GM12878 (cell line): ENCODE measurements around the gene KIF1C. TPM values are rescaled to one million over a fixed set of nuclear protein-coding genes. Genes with fewer than 3 reads are reported as not detected.

ENCODE experiments used
- FOS ChIP-seq: IDR thresholded peaks from 3 replicates; pipeline ENCODE4 v1.6.1; 2011; ENCODE audit warnings: borderline replicate concordance; ENCODE audit not compliant: insufficient read length; ENCODE audit errors: extremely low read depth
- IKZF1 ChIP-seq: fragments of 450-650 bp; conservative IDR thresholded peaks from 2 replicates; pipeline ENCODE4 v1.6.1; 2017; ENCODE audit warnings: antibody characterized with exemption, mild to moderate bottlenecking
- KLF5 ChIP-seq: fragments of 450-650 bp; IDR thresholded peaks from 2 replicates; pipeline ENCODE4 v1.6.1; 2014; ENCODE audit warnings: mild to moderate bottlenecking; ENCODE audit not compliant: partially characterized antibody
- MTA2 ChIP-seq: fragments of 450-650 bp; IDR thresholded peaks from 2 replicates; pipeline ENCODE4 v1.6.1; 2016; ENCODE audit warnings: low read depth, mild to moderate bottlenecking, moderate library complexity
- MYB ChIP-seq: fragments of 150-350 bp; IDR thresholded peaks from 2 replicates; pipeline ENCODE4 v1.6.1; 2014; ENCODE audit warnings: mild to moderate bottlenecking, low read depth, low read length, borderline replicate concordance
- NFYB ChIP-seq: IDR thresholded peaks from 2 replicates; pipeline ENCODE4 v1.6.1; 2011; ENCODE audit warnings: low read depth, mild to moderate bottlenecking, low read length, improper control_type of control experiment, moderate library complexity; ENCODE audit not compliant: insufficient read depth
- NR2F1 ChIP-seq: fragments of 450-650 bp; conservative IDR thresholded peaks from 2 replicates; pipeline ENCODE4 v1.6.1; 2017; ENCODE audit warnings: mild to moderate bottlenecking
- PAX5 ChIP-seq: IDR thresholded peaks from 2 replicates; pipeline ENCODE4 v1.6.1; 2011; ENCODE audit warnings: low read depth, low read length, borderline replicate concordance
- PAX8 ChIP-seq: fragments of 450-650 bp; IDR thresholded peaks from 2 replicates; pipeline ENCODE4 v1.6.1; 2017; ENCODE audit warnings: mild to moderate bottlenecking, moderate library complexity
- POU2F2 ChIP-seq: IDR thresholded peaks from 3 replicates; pipeline ENCODE4 v1.6.1; 2011; ENCODE audit warnings: low read depth, mild to moderate bottlenecking, low read length, borderline replicate concordance
- RAD51 ChIP-seq: fragments of 450-650 bp; IDR thresholded peaks from 2 replicates; pipeline ENCODE4 v1.6.1; 2016; ENCODE audit warnings: moderate library complexity, mild to moderate bottlenecking, inconsistent platforms
- SMAD5 ChIP-seq: IDR thresholded peaks from 2 replicates; pipeline ENCODE4 v1.6.1; 2016; ENCODE audit warnings: antibody characterized with exemption, low read depth
- SREBF2 ChIP-seq: IDR thresholded peaks from 2 replicates; pipeline ENCODE4 v1.6.1; 2012; ENCODE audit warnings: mild to moderate bottlenecking, low read length
- TAF1 ChIP-seq: IDR thresholded peaks from 2 replicates; pipeline ENCODE4 v1.6.1; 2011; ENCODE audit warnings: mild to moderate bottlenecking, low read depth, low read length, borderline replicate concordance
- TARDBP ChIP-seq: IDR thresholded peaks from 2 replicates; pipeline ENCODE4 v1.6.1; 2016; ENCODE audit warnings: borderline replicate concordance
- ZZZ3 ChIP-seq: IDR thresholded peaks from 2 replicates; pipeline ENCODE4 v1.6.1; 2011; ENCODE audit warnings: low read depth; ENCODE audit not compliant: control insufficient read depth, insufficient read length
- polyA plus RNA-seq, 11 experiments: library from polyadenylated mRNA; depleted of rRNA in 4 of 11; unstranded in 6 of 11; stranded (reverse) in 5 of 11; fragments of >200 nt; fragmentation: Nextera tagmentation in 4 of 11; fragmentation: Illumina TruSeq in 1 of 11; extraction: Ambion mirVana in 4 of 11; extraction: Trizol in 1 of 11; gene quantifications; 1 replicate in 1 of 11; 2 replicates in 10 of 11; pipeline versions ENCODE4 v1.2.1 to v1.2.3, GENCODE V29; 2011 to 2016; ENCODE audit warnings: inconsistent platforms in 2 of 11, missing spikeins in 2 of 11, low read depth in 1 of 11
- total RNA-seq, 4 experiments: library from RNA; depleted of rRNA in 3 of 4; stranded (reverse); fragments of >200 nt in 3 of 4; fragmentation: Illumina TruSeq in 1 of 4; extraction: Trizol in 1 of 4; gene quantifications; 2 replicates each; pipeline versions ENCODE4 v1.2.1 to v1.2.3, GENCODE V29; 2013 to 2021
- TF ChIP-seq, protein P1 (sequence below): IDR thresholded peaks from 2 replicates; pipeline ENCODE4 v1.6.1; 2011; ENCODE audit warnings: borderline replicate concordance, low read depth, mild to moderate bottlenecking, moderate library complexity, mixed read lengths, low read length; ENCODE audit not compliant: insufficient read depth; ENCODE audit errors: extremely low read length
- TF ChIP-seq, protein P2 (sequence below), 3 experiments: IDR thresholded peaks in 2 of 3; conservative IDR thresholded peaks in 1 of 3; 2 replicates each; pipeline ENCODE4 v1.5.1; 2011; ENCODE audit warnings: low read depth in 3 of 3, low read length in 3 of 3, mild to moderate bottlenecking in 3 of 3, control low read depth in 2 of 3, moderate library complexity in 2 of 3, inconsistent platforms in 1 of 3, mixed read lengths in 1 of 3; ENCODE audit not compliant: control insufficient read depth in 2 of 3, insufficient read depth in 1 of 3; ENCODE audit errors: extremely low read depth in 1 of 3
- TF ChIP-seq, protein P3 (sequence below): IDR thresholded peaks from 2 replicates; pipeline ENCODE4 v1.6.1; 2012; ENCODE audit warnings: mild to moderate bottlenecking, low read depth, low read length
- TF ChIP-seq, protein P4 (sequence below): fragments of 450-650 bp; IDR thresholded peaks from 2 replicates; pipeline ENCODE4 v1.6.1; 2017; ENCODE audit warnings: low read depth, mild to moderate bottlenecking, moderate library complexity

KIF1C gene
- total and polyA plus RNA-seq, 10 of the 15 experiments (the other 5 are each of a cell fraction or from before 2014, with no cell fraction given), result 1.4 to 65.9 (median 21.1) TPM

DNA sequence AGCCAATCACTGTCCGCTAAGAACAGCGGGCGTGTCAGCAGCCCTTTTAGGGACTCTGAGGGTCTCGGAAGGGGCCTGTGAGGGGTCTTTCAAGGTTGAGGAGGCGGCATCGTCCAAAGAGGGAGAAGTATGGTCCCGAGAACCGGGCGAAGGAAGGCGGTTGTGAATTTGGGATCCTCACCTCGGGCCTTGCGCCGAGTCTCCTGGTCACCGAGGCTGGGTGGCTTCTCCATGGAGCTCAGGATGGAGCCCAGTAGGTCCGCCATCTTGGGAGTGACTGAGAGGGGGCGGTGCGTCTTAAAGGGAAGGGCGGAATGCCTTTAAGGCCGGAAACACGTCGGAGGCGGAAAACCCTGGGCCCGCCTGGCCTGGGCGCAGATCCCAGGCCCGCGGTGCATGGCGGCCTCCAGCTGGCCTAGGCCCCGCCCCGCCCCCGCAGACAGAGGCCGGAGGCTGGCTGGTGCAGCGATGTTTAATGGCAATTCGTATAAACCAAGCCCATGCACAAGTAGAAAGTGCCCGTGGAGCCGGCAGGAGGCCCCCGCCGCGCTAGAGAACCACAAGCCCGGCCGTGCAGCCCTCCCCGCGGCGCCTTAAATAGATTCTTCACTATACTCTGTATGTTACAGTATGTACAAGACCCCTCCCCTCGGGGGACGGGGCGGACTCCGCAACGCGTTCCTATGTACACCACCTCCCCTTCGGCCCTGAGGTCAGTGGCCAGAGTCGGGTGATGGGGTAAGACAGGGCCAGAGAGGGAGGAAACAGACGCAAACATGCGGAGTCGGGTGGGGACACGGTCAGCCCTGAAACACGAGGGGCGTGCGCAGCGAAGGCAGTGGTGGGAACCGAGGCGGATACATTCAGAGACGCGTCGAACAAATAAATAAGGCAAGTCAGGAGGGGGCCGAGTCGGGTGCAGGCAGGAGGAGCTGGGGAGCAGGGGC is 29.9 kb upstream of the KIF1C start, which contains the start of gene SPAG7 (continued):
- TF ChIP-seq POU2F2, result peak; percentile 57; the same call in 1 of the 3 replicates
- TF ChIP-seq, protein P1, sequence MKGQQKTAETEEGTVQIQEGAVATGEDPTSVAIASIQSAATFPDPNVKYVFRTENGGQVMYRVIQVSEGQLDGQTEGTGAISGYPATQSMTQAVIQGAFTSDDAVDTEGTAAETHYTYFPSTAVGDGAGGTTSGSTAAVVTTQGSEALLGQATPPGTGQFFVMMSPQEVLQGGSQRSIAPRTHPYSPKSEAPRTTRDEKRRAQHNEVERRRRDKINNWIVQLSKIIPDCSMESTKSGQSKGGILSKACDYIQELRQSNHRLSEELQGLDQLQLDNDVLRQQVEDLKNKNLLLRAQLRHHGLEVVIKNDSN, result no peak
- TF ChIP-seq NFYB, result no peak
- TF ChIP-seq IKZF1, result peak; percentile 79
- TF ChIP-seq SREBF2, result 0 out of 2 replicates have a peak, but pooled peaks have one; percentile 12
- TF ChIP-seq RAD51, result peak; percentile 50; the same call in 1 of the 2 replicates
- TF ChIP-seq PAX8, result no peak; the same call in 1 of the 2 replicates
- peak; percentile 96 for TF ChIP-seq TAF1
- TF ChIP-seq, protein P2, sequence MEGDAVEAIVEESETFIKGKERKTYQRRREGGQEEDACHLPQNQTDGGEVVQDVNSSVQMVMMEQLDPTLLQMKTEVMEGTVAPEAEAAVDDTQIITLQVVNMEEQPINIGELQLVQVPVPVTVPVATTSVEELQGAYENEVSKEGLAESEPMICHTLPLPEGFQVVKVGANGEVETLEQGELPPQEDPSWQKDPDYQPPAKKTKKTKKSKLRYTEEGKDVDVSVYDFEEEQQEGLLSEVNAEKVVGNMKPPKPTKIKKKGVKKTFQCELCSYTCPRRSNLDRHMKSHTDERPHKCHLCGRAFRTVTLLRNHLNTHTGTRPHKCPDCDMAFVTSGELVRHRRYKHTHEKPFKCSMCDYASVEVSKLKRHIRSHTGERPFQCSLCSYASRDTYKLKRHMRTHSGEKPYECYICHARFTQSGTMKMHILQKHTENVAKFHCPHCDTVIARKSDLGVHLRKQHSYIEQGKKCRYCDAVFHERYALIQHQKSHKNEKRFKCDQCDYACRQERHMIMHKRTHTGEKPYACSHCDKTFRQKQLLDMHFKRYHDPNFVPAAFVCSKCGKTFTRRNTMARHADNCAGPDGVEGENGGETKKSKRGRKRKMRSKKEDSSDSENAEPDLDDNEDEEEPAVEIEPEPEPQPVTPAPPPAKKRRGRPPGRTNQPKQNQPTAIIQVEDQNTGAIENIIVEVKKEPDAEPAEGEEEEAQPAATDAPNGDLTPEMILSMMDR (IDR thresholded peaks at IDR 0.05 in 2 of 3, conservative IDR thresholded peaks at IDR 0.05 in 1 of 3; ENCODE audit: control insufficient read depth in 2 of 3, extremely low read depth in 1 of 3, insufficient read depth in 1 of 3, low read depth in 3 of 3, low read length in 3 of 3), result no peak
- no peak for TF ChIP-seq MYB
- TF ChIP-seq KLF5, result peak; percentile 14
- TF ChIP-seq ZZZ3, result no peak
- peak; percentile 70; the same call in 1 of the 2 replicates for TF ChIP-seq PAX5
- peak; percentile 90; the same call in 1 of the 2 replicates for TF ChIP-seq SMAD5
- no peak for TF ChIP-seq FOS
- TF ChIP-seq TARDBP, result no peak
- TF ChIP-seq, protein P3, sequence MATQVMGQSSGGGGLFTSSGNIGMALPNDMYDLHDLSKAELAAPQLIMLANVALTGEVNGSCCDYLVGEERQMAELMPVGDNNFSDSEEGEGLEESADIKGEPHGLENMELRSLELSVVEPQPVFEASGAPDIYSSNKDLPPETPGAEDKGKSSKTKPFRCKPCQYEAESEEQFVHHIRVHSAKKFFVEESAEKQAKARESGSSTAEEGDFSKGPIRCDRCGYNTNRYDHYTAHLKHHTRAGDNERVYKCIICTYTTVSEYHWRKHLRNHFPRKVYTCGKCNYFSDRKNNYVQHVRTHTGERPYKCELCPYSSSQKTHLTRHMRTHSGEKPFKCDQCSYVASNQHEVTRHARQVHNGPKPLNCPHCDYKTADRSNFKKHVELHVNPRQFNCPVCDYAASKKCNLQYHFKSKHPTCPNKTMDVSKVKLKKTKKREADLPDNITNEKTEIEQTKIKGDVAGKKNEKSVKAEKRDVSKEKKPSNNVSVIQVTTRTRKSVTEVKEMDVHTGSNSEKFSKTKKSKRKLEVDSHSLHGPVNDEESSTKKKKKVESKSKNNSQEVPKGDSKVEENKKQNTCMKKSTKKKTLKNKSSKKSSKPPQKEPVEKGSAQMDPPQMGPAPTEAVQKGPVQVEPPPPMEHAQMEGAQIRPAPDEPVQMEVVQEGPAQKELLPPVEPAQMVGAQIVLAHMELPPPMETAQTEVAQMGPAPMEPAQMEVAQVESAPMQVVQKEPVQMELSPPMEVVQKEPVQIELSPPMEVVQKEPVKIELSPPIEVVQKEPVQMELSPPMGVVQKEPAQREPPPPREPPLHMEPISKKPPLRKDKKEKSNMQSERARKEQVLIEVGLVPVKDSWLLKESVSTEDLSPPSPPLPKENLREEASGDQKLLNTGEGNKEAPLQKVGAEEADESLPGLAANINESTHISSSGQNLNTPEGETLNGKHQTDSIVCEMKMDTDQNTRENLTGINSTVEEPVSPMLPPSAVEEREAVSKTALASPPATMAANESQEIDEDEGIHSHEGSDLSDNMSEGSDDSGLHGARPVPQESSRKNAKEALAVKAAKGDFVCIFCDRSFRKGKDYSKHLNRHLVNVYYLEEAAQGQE, result no peak
- TF ChIP-seq, protein P4, sequence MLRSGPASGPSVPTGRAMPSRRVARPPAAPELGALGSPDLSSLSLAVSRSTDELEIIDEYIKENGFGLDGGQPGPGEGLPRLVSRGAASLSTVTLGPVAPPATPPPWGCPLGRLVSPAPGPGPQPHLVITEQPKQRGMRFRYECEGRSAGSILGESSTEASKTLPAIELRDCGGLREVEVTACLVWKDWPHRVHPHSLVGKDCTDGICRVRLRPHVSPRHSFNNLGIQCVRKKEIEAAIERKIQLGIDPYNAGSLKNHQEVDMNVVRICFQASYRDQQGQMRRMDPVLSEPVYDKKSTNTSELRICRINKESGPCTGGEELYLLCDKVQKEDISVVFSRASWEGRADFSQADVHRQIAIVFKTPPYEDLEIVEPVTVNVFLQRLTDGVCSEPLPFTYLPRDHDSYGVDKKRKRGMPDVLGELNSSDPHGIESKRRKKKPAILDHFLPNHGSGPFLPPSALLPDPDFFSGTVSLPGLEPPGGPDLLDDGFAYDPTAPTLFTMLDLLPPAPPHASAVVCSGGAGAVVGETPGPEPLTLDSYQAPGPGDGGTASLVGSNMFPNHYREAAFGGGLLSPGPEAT, result peak; percentile 96
- TF ChIP-seq NR2F1, result peak; percentile 57
- peak; percentile 36; the same call in 1 of the 2 replicates for TF ChIP-seq MTA2
